ENCODE data around the gene SLC10A7.

DNA sequence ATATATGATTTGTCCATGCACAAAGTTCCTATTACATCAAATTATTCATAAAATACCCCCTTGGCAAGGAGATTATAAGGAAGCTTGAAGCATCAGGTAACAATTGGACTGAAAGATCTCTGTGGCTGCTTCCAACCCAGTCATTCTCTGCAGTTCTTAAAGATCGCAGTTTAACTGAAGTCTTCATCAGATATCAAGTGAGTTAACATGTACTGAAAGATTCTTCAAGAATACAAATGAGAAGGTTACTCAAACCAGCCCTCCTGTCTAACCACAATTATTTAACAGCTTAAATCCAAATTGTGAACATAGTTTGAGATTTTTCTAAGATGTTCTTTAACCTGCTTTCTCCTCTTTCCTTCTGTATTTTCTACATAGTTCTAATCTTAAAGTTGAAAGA, 56.1 kb downstream of the SLC10A7 start:
- TF ChIP-seq, protein P1, sequence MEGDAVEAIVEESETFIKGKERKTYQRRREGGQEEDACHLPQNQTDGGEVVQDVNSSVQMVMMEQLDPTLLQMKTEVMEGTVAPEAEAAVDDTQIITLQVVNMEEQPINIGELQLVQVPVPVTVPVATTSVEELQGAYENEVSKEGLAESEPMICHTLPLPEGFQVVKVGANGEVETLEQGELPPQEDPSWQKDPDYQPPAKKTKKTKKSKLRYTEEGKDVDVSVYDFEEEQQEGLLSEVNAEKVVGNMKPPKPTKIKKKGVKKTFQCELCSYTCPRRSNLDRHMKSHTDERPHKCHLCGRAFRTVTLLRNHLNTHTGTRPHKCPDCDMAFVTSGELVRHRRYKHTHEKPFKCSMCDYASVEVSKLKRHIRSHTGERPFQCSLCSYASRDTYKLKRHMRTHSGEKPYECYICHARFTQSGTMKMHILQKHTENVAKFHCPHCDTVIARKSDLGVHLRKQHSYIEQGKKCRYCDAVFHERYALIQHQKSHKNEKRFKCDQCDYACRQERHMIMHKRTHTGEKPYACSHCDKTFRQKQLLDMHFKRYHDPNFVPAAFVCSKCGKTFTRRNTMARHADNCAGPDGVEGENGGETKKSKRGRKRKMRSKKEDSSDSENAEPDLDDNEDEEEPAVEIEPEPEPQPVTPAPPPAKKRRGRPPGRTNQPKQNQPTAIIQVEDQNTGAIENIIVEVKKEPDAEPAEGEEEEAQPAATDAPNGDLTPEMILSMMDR (IDR thresholded peaks at IDR 0.05; ENCODE audit: insufficient read depth, low read depth, low read length) = no peak
- TF ChIP-seq EZH2 (IDR thresholded peaks at IDR 0.05; ENCODE audit: insufficient read depth, low read length) = no peak
